ENCODE data around the gene KRT84. TPM values are rescaled to one million over a fixed set of nuclear protein-coding genes. Genes with fewer than 3 reads are reported as not detected.

The KRT84 gene, protein sequence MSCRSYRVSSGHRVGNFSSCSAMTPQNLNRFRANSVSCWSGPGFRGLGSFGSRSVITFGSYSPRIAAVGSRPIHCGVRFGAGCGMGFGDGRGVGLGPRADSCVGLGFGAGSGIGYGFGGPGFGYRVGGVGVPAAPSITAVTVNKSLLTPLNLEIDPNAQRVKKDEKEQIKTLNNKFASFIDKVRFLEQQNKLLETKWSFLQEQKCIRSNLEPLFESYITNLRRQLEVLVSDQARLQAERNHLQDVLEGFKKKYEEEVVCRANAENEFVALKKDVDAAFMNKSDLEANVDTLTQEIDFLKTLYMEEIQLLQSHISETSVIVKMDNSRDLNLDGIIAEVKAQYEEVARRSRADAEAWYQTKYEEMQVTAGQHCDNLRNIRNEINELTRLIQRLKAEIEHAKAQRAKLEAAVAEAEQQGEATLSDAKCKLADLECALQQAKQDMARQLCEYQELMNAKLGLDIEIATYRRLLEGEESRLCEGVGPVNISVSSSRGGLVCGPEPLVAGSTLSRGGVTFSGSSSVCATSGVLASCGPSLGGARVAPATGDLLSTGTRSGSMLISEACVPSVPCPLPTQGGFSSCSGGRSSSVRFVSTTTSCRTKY
- total RNA-seq, result not detected

GRCh38 chr12:52385226-52385702 lies at the start of gene KRT84:
KRT84 (minus strand) TSS chr12:52385652; CDS start chr12:52385585, 67 bp downstream.
- ATAC-seq (no peak), DNase-seq (ENCODE audit: low spot score in 2 of 2) (no peak)
- Mint-ChIP-seq H3K36me3 (no peaks in the 10 kb centered on the region), H3K9me3 (no peaks in the 10 kb centered on the region), H3K27ac (no peak within 1 kb of the TSS)

DNA sequence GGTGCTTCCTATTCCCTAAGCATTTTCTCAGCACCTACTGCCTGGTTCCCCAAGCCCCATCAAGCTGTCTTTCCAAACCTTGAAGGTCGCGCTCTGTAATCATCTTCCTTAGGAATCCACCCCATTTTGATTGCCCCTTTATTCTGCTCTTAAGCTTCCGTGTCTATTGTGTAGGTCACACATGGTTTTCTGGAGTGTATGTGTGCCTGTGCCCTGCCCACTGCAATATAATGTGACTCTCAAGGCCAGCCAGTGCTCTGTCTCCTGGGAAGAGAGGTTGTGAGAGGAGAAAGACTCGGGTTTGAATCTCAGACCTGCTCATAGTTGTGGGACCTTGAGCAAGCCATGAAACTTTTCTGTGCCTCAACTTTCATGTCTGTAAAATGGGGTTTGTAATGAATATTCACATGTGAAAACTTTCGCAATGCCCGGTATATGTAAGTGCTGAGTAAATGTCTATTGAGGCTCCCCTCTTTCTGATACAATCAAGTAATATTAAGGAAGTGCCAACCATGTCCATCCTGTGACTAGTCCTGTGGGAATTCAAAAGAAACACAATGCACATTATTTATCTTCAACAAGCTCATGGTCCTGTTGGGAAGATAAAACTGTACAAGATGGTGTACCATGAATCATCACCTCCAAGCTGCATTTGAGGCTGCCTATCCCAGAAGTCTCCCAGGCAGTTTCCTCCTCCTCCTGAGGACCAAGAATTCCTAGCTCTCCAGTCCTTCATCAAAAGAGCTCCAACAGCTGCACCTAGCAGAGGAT lies 49.5 kb upstream of the KRT84 start:
- no peaks in the 10 kb centered on the region for H3K9me3 Mint-ChIP-seq

GRCh38 chr12:52434081-52434733 lies 48.8 kb upstream of the KRT84 start, which contains the start of gene KRT75:
KRT75 (minus strand) TSS chr12:52434371; CDS start chr12:52434304, 67 bp downstream.
- Mint-ChIP-seq H3K27ac (no peak within 1 kb of the TSS), H3K36me3 (no peaks in the 10 kb centered on the region), H3K9me3 (no peaks in the 10 kb centered on the region)
- ATAC-seq (no peak), DNase-seq (ENCODE audit: low spot score in 2 of 2) (no peak)

More for the DNA sequence above, 49.5 kb upstream of the KRT84 start:
- no peak overlapping the region for H3K27ac Mint-ChIP-seq
- DNase-seq (ENCODE audit: low spot score in 2 of 2) (no peak), ATAC-seq (no peak)
- no peaks in the 10 kb centered on the region for H3K36me3 Mint-ChIP-seq

- DNase-seq (ENCODE audit: low spot score in 2 of 2) (no peak), ATAC-seq (no peak)
- no peaks in the 10 kb centered on the region for H3K36me3 Mint-ChIP-seq
- no peaks in the 10 kb centered on the region for H3K9me3 Mint-ChIP-seq
- H3K27ac Mint-ChIP-seq, result no peak overlapping the region
These were observed 48.1 kb upstream of the KRT84 start for GRCh38 chr12:52433501-52434080.

- H3K36me3 Mint-ChIP-seq, result no peaks in the 10 kb centered on the region
- H3K9me3 Mint-ChIP-seq, result no peaks in the 10 kb centered on the region
- H3K27ac Mint-ChIP-seq, result no peak overlapping the region
- DNase-seq (ENCODE audit: low spot score in 2 of 2) (no peak), ATAC-seq (no peak)
These were observed 47.2 kb upstream of the KRT84 start for GRCh38 chr12:52432559-52433207.

- H3K9me3 Mint-ChIP-seq, result no peaks in the 10 kb centered on the region
- no peak for DNase-seq (ENCODE audit: low spot score in 2 of 2)
- ATAC-seq, result no peak
- no peaks in the 10 kb centered on the region for H3K36me3 Mint-ChIP-seq
- H3K27ac Mint-ChIP-seq, result no peak overlapping the region
These were observed 42.7 kb upstream of the KRT84 start for GRCh38 chr12:52428121-52428520.

GRCh38 chr12:52427083-52427482 lies 41.6 kb upstream of the KRT84 start:
- H3K9me3 Mint-ChIP-seq, result no peaks in the 10 kb centered on the region
- H3K27ac Mint-ChIP-seq, result no peak overlapping the region
- no peak for ATAC-seq
- H3K36me3 Mint-ChIP-seq, result no peaks in the 10 kb centered on the region
- DNase-seq (ENCODE audit: low spot score in 2 of 2), result no peak

GRCh38 chr12:52426034-52426433 lies 40.6 kb upstream of the KRT84 start:
- no peak for DNase-seq (ENCODE audit: low spot score in 2 of 2)
- no peaks in the 10 kb centered on the region for H3K9me3 Mint-ChIP-seq
- no peak overlapping the region for H3K27ac Mint-ChIP-seq
- no peaks in the 10 kb centered on the region for H3K36me3 Mint-ChIP-seq
- ATAC-seq, result no peak

DNA sequence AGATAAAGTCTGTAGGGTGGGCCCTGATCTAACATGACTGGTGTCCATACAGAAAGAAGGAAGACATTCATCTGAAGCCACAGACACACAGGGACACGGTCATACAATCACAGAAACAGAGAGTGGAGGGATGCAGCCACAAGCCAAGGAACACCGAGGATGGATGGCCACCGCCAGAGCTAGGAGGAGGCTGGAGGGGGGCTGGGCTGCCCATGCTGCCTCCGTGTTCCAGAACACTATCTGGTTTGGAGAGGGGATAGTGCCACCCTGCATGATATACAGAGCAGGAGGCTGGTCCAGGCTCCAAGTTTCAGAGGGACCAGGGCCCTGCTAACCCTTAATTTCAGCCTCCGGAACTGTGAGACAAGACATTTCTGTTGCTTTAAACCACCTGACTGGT lies 40.0 kb upstream of the KRT84 start:
- Mint-ChIP-seq H3K36me3 (no peaks in the 10 kb centered on the region), H3K9me3 (no peaks in the 10 kb centered on the region)
- ATAC-seq, result no peak

DNA sequence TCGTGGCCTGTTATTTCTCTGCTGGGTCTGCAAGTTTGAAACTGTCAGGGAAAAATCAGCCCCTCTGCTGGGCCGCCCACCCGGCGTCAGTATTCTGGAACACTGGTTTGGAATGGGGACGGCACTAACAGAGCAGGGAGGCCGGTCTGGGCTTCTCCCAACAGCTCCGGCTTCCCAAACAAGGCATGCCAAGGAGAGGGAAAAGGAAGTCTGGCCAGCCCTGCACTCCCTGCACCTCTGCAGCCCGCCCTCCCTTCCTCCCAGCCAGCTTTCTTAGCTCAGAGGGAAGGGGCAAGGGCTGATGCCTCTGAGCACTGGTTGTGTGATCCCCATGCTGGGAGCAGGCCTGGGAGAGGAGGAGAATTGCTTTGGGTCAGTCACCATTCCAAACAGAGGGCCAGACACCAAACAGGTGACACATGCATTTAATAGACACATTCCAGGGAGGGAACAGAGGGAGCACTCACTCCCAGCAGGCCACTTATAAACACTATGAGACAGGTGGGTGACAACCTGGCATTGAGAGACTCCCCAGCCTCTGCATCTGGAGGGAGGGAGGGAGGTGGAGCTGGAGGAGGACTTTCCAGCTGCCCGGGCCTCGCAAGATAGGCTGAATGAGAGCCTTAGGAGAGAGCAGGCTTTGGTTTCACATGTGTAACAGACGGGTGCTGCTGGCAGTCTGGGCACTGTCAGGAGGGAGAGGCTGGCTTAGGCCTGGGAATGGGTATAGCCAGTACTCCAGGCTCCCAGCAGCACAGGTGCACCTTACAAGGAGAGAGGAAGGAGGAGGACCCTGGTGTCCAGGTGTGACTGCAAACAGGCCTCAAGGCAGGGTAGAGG lies 38.4 kb upstream of the KRT84 start:
- H3K9me3 Mint-ChIP-seq, result no peaks in the 10 kb centered on the region
- no peak for DNase-seq (ENCODE audit: low spot score in 2 of 2)
- H3K27ac Mint-ChIP-seq, result no peak overlapping the region
- ATAC-seq, result no peak
- no peaks in the 10 kb centered on the region for H3K36me3 Mint-ChIP-seq

More for the DNA sequence above, 40.0 kb upstream of the KRT84 start:
- H3K27ac Mint-ChIP-seq, result no peak overlapping the region
- no peak for DNase-seq (ENCODE audit: low spot score in 2 of 2)

- ATAC-seq (no peak), DNase-seq (ENCODE audit: low spot score in 2 of 2) (no peak)
- no peak overlapping the region for H3K27ac Mint-ChIP-seq
- no peaks in the 10 kb centered on the region for H3K9me3 Mint-ChIP-seq
- no peaks in the 10 kb centered on the region for H3K36me3 Mint-ChIP-seq
These were observed 37.6 kb upstream of the KRT84 start for GRCh38 chr12:52423035-52423434.

- ATAC-seq, result no peak
- H3K27ac Mint-ChIP-seq, result no peak overlapping the region
- no peaks in the 10 kb centered on the region for H3K36me3 Mint-ChIP-seq
- DNase-seq (ENCODE audit: low spot score in 2 of 2), result no peak
- no peaks in the 10 kb centered on the region for H3K9me3 Mint-ChIP-seq
These were observed 34.2 kb upstream of the KRT84 start for GRCh38 chr12:52419656-52420055.

DNA sequence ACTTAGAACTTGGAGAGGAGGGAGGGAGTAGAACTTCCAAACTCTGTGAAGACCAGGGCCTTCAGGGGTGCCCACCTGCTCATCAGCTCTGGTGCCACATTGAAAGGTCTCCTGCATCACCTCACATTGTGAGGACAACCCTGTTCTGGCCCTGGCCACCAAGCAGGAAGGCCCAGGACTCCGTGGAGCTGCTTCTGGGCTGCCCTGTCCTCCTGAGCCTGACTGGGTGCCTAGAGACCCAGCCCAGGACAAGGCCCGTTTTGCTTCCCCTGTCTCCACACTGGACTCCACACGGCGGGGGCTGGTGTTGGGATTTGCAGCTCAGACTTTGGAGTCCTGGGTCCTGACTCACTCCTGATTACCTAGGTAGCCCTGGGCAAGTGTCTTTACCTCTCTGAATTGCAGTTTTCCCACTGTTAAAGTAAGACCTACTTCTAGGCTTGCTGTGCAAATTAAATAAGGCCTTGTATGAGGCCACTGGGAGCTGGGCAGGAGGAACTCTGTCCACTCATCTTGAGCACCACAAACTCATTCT lies 33.2 kb upstream of the KRT84 start:
- DNase-seq (ENCODE audit: low spot score in 2 of 2) (no peak), ATAC-seq (no peak)
- H3K36me3 Mint-ChIP-seq, result no peaks in the 10 kb centered on the region
- no peak overlapping the region for H3K27ac Mint-ChIP-seq
- no peaks in the 10 kb centered on the region for H3K9me3 Mint-ChIP-seq

DNA sequence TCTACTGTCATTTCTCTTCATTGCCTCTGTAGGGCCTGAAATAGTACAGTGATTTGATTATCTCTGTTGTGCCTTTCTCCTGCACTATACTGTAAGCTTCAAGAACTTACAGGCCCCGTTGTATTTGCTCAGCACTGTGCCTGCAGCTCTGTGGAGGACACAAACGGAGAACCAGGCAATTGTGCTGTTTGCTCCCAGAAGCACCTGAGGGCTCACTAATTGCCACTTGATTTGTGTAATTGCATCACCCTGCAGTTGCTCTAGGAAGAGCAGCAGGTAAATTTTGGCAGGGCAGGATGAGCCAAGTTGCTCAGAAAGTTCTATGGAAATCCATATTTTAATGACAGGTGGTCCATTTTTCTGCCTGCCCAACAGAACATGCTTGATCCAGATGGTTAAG lies 32.3 kb upstream of the KRT84 start:
- no peaks in the 10 kb centered on the region for H3K9me3 Mint-ChIP-seq
- no peak for ATAC-seq
- no peak for DNase-seq (ENCODE audit: low spot score in 2 of 2)
- no peak overlapping the region for H3K27ac Mint-ChIP-seq
- H3K36me3 Mint-ChIP-seq, result no peaks in the 10 kb centered on the region

DNA sequence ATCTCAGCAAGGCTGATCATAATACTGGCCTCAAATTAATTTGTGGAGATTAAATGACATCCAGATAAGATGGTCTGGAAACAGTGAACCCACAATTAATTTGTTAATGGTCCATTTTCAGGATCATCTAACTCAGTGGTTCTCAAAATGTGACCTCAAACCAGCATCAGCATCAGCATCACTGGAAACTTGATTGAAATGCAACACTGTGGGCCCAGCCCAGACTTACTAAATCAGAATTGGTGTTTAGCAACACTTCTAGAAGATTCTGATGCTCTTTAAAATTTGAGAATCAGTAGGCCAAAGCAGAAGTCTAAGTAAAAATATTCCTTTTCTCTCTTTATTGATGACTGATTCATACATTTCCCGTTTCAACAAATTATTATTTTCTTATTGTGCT lies 31.3 kb upstream of the KRT84 start:
- ATAC-seq, result no peak
- Mint-ChIP-seq H3K9me3 (no peaks in the 10 kb centered on the region), H3K27ac (no peak overlapping the region), H3K36me3 (no peaks in the 10 kb centered on the region)
- DNase-seq (ENCODE audit: low spot score in 2 of 2), result no peak

Data from activated naive CD4-positive, alpha-beta T cell treated with anti-CD3 and anti-CD28 coated beads, Interleukin-2, amount 50 U/mL, for 72 hours (primary cell).